GM12878 (cell line): ENCODE results near the gene SLC22A31.

Experiments
- CEBPZ ChIP-seq: fragments of 150-350 bp; IDR thresholded peaks from 2 replicates; pipeline ENCODE4 v1.6.1; 2016; ENCODE audit warnings: low read depth, low read length
- CTCF ChIP-seq, 3 experiments: IDR thresholded peaks in 2 of 3; conservative IDR thresholded peaks in 1 of 3; 2 replicates each; pipeline ENCODE4 v1.5.1; 2011; ENCODE audit warnings: low read depth in 3 of 3, low read length in 3 of 3, mild to moderate bottlenecking in 3 of 3, control low read depth in 2 of 3, moderate library complexity in 2 of 3, inconsistent platforms in 1 of 3, mixed read lengths in 1 of 3; ENCODE audit not compliant: control insufficient read depth in 2 of 3, insufficient read depth in 1 of 3; ENCODE audit errors: extremely low read depth in 1 of 3
- EGR1 ChIP-seq, 2 experiments: IDR thresholded peaks; 1 replicate in 1 of 2; 2 replicates in 1 of 2; pipeline ENCODE4 v1.6.1; 2011 to 2012; ENCODE audit warnings: low read depth in 2 of 2, low read length in 2 of 2, borderline replicate concordance in 1 of 2, mild to moderate bottlenecking in 1 of 2, moderate library complexity in 1 of 2
- ELK1 ChIP-seq: IDR thresholded peaks from 2 replicates; pipeline ENCODE4 v1.6.1; 2012; ENCODE audit warnings: low read depth, low read length, improper control_type of control experiment
- EP300 ChIP-seq, 2 experiments: fragments of 150-350 bp in 1 of 2; IDR thresholded peaks; 2 replicates each; pipeline ENCODE4 v1.6.1; 2011 to 2012; ENCODE audit warnings: low read depth in 2 of 2, low read length in 2 of 2, borderline replicate concordance in 1 of 2, improper control_type of control experiment in 1 of 2, inconsistent platforms in 1 of 2; ENCODE audit not compliant: control insufficient read depth in 1 of 2
- FOXM1 ChIP-seq: IDR thresholded peaks from 2 replicates; pipeline ENCODE4 v1.6.1; 2012; ENCODE audit warnings: low read depth, mild to moderate bottlenecking, inconsistent platforms, low read length, moderate library complexity
- GABPA ChIP-seq: IDR thresholded peaks from 2 replicates; pipeline ENCODE4 v1.6.1; 2014; ENCODE audit warnings: antibody characterized with exemption, low read depth, mild to moderate bottlenecking, inconsistent platforms
- POLR2A ChIP-seq: IDR thresholded peaks from 2 replicates; pipeline ENCODE4 v1.6.1; 2011; ENCODE audit warnings: low read depth, mild to moderate bottlenecking, low read length
- POLR2AphosphoS5 ChIP-seq: IDR thresholded peaks from 2 replicates; pipeline ENCODE4 v1.6.1; 2011; ENCODE audit warnings: mild to moderate bottlenecking, low read length, inconsistent platforms
- RFX5 ChIP-seq: IDR thresholded peaks from 2 replicates; pipeline ENCODE4 v1.6.1; 2011; ENCODE audit warnings: low read depth, low read length, improper control_type of control experiment
- RUNX3 ChIP-seq: IDR thresholded peaks from 2 replicates; pipeline ENCODE4 v1.6.1; 2012; ENCODE audit warnings: low read length, inconsistent platforms
- SMAD5 ChIP-seq: IDR thresholded peaks from 2 replicates; pipeline ENCODE4 v1.6.1; 2016; ENCODE audit warnings: antibody characterized with exemption, low read depth
- YY1 ChIP-seq: IDR thresholded peaks from 2 replicates; pipeline ENCODE4 v1.6.1; 2011; ENCODE audit warnings: low read depth, mild to moderate bottlenecking, low read length
- ZBTB33 ChIP-seq: fragments of 450-650 bp; IDR thresholded peaks from 2 replicates; pipeline ENCODE4 v1.6.1; 2017; ENCODE audit warnings: mild to moderate bottlenecking

GRCh38 chr16:89172171-89172527, 28.2 kb downstream of the SLC22A31 start:
- TF ChIP-seq EP300 (IDR thresholded peaks at IDR 0.05; ENCODE audit: borderline replicate concordance in 1 of 2, control insufficient read depth in 1 of 2, low read depth in 2 of 2, low read length in 2 of 2), result no peak
- TF ChIP-seq SMAD5, result no peak
- TF ChIP-seq ELK1, result no peak
- no peak for TF ChIP-seq CTCF (IDR thresholded peaks at IDR 0.05 in 2 of 3, conservative IDR thresholded peaks at IDR 0.05 in 1 of 3; ENCODE audit: control insufficient read depth in 2 of 3, extremely low read depth in 1 of 3, insufficient read depth in 1 of 3, low read depth in 3 of 3, low read length in 3 of 3)
- TF ChIP-seq RUNX3, result no peak
- TF ChIP-seq ZBTB33, result no peak
- TF ChIP-seq GABPA, result no peak
- TF ChIP-seq CEBPZ, result no peak
- TF ChIP-seq POLR2AphosphoS5, result no peak
- TF ChIP-seq RFX5, result no peak
- no peak for TF ChIP-seq FOXM1
- no peak for TF ChIP-seq POLR2A
- TF ChIP-seq YY1, result no peak
- TF ChIP-seq EGR1 (IDR thresholded peaks at IDR 0.05; ENCODE audit: borderline replicate concordance in 1 of 2, low read depth in 2 of 2, low read length in 2 of 2), result no peak
